SK-N-SH (cell line): ENCODE results near the gene DBNDD2. TPM values are rescaled to one million over a fixed set of nuclear protein-coding genes. Genes with fewer than 3 reads are reported as not detected.

ENCODE experiments used
- CTCF ChIA-PET: fragments of 300-600, 350-600 bp; formaldehyde crosslinking; extraction: SDS; loops from one replicate; lab custom pipeline; 2021; lab: Yijun Ruan, JAX
- POLR2A ChIA-PET: fragments of 350-600 bp; sonication (Branson Sonifier 250); formaldehyde crosslinking; extraction: SDS; loops from one replicate; lab custom pipeline; 2020; ENCODE audit warnings: antibody characterized with exemption, inconsistent platforms; lab: Yijun Ruan, JAX
- DNase-seq: peaks from one replicate; pipeline ENCODE4 v3.0.0; 2012
- H2AFZ ChIP-seq: fragments of 200-600 bp; sonication (generic); 2 replicates; pipeline ENCODE4 v1.8.1; 2016; ENCODE audit warnings: antibody characterized with exemption, mild to moderate bottlenecking, low read depth
- H3F3A ChIP-seq: fragments of 200-600 bp; sonication (generic); replicated peaks from 2 replicates; pipeline ENCODE3; 2016; ENCODE audit warnings: antibody characterized with exemption, mild to moderate bottlenecking; ENCODE audit not compliant: insufficient read depth
- H3K27ac ChIP-seq, 2 experiments: fragments of 200-500 bp in 1 of 2; fragments of 200-600 bp in 1 of 2; sonication (Bioruptor generic) in 1 of 2; sonication (generic), shearing (Covaris generic) in 1 of 2; 2 replicates each; pipeline versions ENCODE4 v1.5.1 to v1.6.1; 2014 to 2016; ENCODE audit warnings: low read depth in 2 of 2, inconsistent platforms in 1 of 2, low read length in 1 of 2, mild to moderate bottlenecking in 1 of 2, mixed read lengths in 1 of 2
- H3K27me3 ChIP-seq: fragments of 200-600 bp; sonication (generic), shearing (Covaris generic); 2 replicates; pipeline ENCODE4 v1.6.1; 2016; ENCODE audit warnings: mixed run types; ENCODE audit not compliant: insufficient read depth
- H3K36me3 ChIP-seq, 2 experiments: fragments of 200-500 bp in 1 of 2; fragments of 200-600 bp in 1 of 2; sonication (Bioruptor generic) in 1 of 2; sonication (generic) in 1 of 2; replicated peaks in 1 of 2; 2 replicates each; pipeline versions ENCODE3 to v1.5.1; 2014 to 2016; ENCODE audit warnings: low read length in 1 of 2, mild to moderate bottlenecking in 1 of 2; ENCODE audit not compliant: insufficient read depth in 2 of 2, control insufficient read depth in 1 of 2
- H3K4me1 ChIP-seq, 2 experiments: fragments of 200-500 bp in 1 of 2; fragments of 200-600 bp in 1 of 2; sonication (Bioruptor generic) in 1 of 2; sonication (generic), shearing (Covaris generic) in 1 of 2; 2 replicates each; pipeline versions ENCODE4 v1.5.1 to v1.6.1; 2014 to 2016; ENCODE audit warnings: low read depth in 1 of 2, low read length in 1 of 2, mixed run types in 1 of 2; ENCODE audit not compliant: insufficient read depth in 2 of 2, control insufficient read depth in 1 of 2
- H3K4me2 ChIP-seq: fragments of 200-600 bp; sonication (generic), shearing (Covaris generic); 2 replicates; pipeline ENCODE4 v1.6.1; 2017; ENCODE audit warnings: mixed run types
- H3K4me3 ChIP-seq, 2 experiments: fragments of 200-500 bp in 1 of 2; fragments of 200-600 bp in 1 of 2; sonication (Bioruptor generic) in 1 of 2; sonication (generic), shearing (Covaris generic) in 1 of 2; 2 replicates each; pipeline versions ENCODE4 v1.5.1 to v1.8.1; 2014 to 2016; ENCODE audit warnings: low read depth in 2 of 2, inconsistent platforms in 1 of 2, low read length in 1 of 2, mild to moderate bottlenecking in 1 of 2, mixed read lengths in 1 of 2, moderate library complexity in 1 of 2
- H3K79me2 ChIP-seq: fragments of 200-600 bp; sonication (generic); 2 replicates; pipeline ENCODE4 v1.8.1; 2017; ENCODE audit warnings: mild to moderate bottlenecking; ENCODE audit not compliant: insufficient read depth
- H3K9ac ChIP-seq: fragments of 200-600 bp; sonication (generic); 2 replicates; pipeline ENCODE4 v1.6.1; 2017; ENCODE audit warnings: mixed run types
- H3K9me2 ChIP-seq: fragments of 200-600 bp; sonication (generic); 2 replicates; pipeline ENCODE4 v1.6.1; 2017; ENCODE audit warnings: mixed run types
- H3K9me3 ChIP-seq: fragments of 200-600 bp; sonication (generic); 2 replicates; pipeline ENCODE4 v1.6.1; 2017; ENCODE audit warnings: mixed run types, mild to moderate bottlenecking, moderate library complexity
- H4K20me1 ChIP-seq: fragments of 200-600 bp; sonication (generic); 2 replicates; pipeline ENCODE4 v1.6.1; 2017; ENCODE audit warnings: mild to moderate bottlenecking, mixed run types; ENCODE audit not compliant: insufficient read depth
- CHD2 ChIP-seq: fragments of 150-350 bp; IDR thresholded peaks from 2 replicates; pipeline ENCODE4 v1.6.1; 2018; ENCODE audit warnings: low read length; ENCODE audit not compliant: partially characterized antibody
- EP300 ChIP-seq, 2 experiments: IDR thresholded peaks; 2 replicates each; pipeline versions ENCODE4 v1.4.0 to v1.6.1; 2012; ENCODE audit warnings: borderline replicate concordance in 1 of 2, low read depth in 1 of 2, low read length in 1 of 2
- FOXM1 ChIP-seq: IDR thresholded peaks from 2 replicates; pipeline ENCODE4 v1.4.0; 2012; ENCODE audit warnings: low read depth, mild to moderate bottlenecking
- GATA2 ChIP-seq: sonication (generic); formaldehyde crosslinking; IDR thresholded peaks from 2 replicates; pipeline ENCODE4 v1.5.0; 2020; ENCODE audit warnings: mild to moderate bottlenecking, missing genetic modification reagents
- JUND ChIP-seq: IDR thresholded peaks from 2 replicates; pipeline ENCODE4 v1.4.0; 2012
- MEF2A ChIP-seq: IDR thresholded peaks from 2 replicates; pipeline ENCODE4 v1.4.0; 2012; ENCODE audit warnings: low read depth, borderline replicate concordance
- MXI1 ChIP-seq: IDR thresholded peaks from 2 replicates; pipeline ENCODE4 v1.6.1; 2012; ENCODE audit warnings: mild to moderate bottlenecking, low read depth, low read length, improper control_type of control experiment
- NRF1 ChIP-seq: IDR thresholded peaks from 2 replicates; pipeline ENCODE4 v1.6.1; 2012; ENCODE audit warnings: low read depth, mild to moderate bottlenecking, low read length
- POLR2AphosphoS5 ChIP-seq: IDR thresholded peaks from 2 replicates; pipeline ENCODE4 v1.6.1; 2012; ENCODE audit warnings: low read depth, low read length
- RAD21 ChIP-seq: IDR thresholded peaks from 2 replicates; pipeline ENCODE4 v1.6.1; 2012; ENCODE audit warnings: mild to moderate bottlenecking, low read length
- RCOR1 ChIP-seq: fragments of 150-350 bp; IDR thresholded peaks from 2 replicates; pipeline ENCODE4 v1.6.1; 2017; ENCODE audit warnings: antibody characterized with exemption, low read length
- TAF1 ChIP-seq: IDR thresholded peaks from 2 replicates; pipeline ENCODE4 v1.6.1; 2012; ENCODE audit warnings: low read depth, mild to moderate bottlenecking, low read length, moderate library complexity, borderline replicate concordance
- TCF12 ChIP-seq: IDR thresholded peaks from 2 replicates; pipeline ENCODE4 v1.4.0; 2012
- YY1 ChIP-seq: IDR thresholded peaks from 2 replicates; pipeline ENCODE4 v1.4.0; 2012; ENCODE audit warnings: low read depth, mild to moderate bottlenecking
- WGBS: methylation state at CpG from one replicate; pipeline ENCODE4 v1.1.6; 2017; ENCODE audit warnings: low lambda C conversion rate; 5-methylcytosine and 5-hydroxymethylcytosine counted together
- polyA plus RNA-seq, 3 experiments: library from polyadenylated mRNA; depleted of rRNA; stranded (reverse); fragments of >200 nt; gene quantifications; 2 replicates each; pipeline ENCODE4 v1.2.3, GENCODE V29; 2012
- TF ChIP-seq, protein P1 (sequence below): fragments of 150-350 bp; IDR thresholded peaks from 2 replicates; pipeline ENCODE4 v1.6.1; 2017; ENCODE audit warnings: antibody characterized with exemption, low read length, low read depth, borderline replicate concordance
- TF ChIP-seq, protein P2 (sequence below): IDR thresholded peaks from 2 replicates; pipeline ENCODE4 v1.4.0; 2012; ENCODE audit warnings: low read depth, borderline replicate concordance
- TF ChIP-seq, protein P3 (sequence below): fragments of 200-600 bp; sonication (generic); IDR thresholded peaks from 2 replicates; pipeline ENCODE4 v1.6.1; 2017; ENCODE audit warnings: antibody characterized with exemption, mild to moderate bottlenecking, moderate library complexity
- TF ChIP-seq, protein P4 (sequence below): fragments of 150-350 bp; IDR thresholded peaks from 2 replicates; pipeline ENCODE4 v1.6.1; 2016; ENCODE audit warnings: mild to moderate bottlenecking, low read depth, low read length
- TF ChIP-seq, protein P5 (sequence below): IDR thresholded peaks from 2 replicates; pipeline ENCODE4 v1.4.0; 2012; ENCODE audit warnings: low read depth

DBNDD2 gene
- polyA plus RNA-seq, 1 of the 3 experiments (the other 2 are of a cell fraction), result 22.4 TPM

DNA sequence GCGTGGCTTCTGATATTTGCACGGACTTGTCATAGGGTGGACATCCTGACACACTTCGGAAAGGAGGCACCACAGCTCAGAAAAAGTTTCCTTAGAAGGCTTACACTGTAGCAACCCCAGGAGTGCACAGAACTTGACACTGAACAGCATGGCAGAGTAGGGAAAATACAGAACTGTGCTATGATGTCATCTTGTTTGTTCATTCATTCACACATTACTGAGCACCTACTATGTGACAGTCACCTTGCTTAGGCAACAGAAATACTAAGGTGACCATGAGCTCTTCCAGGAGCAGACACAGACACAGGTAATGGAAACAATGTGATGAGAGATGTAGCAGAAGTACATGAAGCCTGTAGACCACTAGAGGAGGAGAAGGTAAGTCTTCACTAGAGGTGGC lies 5.4 kb downstream of the DBNDD2 start:
- Histone ChIP-seq H4K20me1 (no peaks in the 10 kb centered on the region), H2AFZ (no peak overlapping the region), H3K79me2 (peaks cover 24% of the 10 kb centered on the region), H3K36me3 (peaks cover 0 to 21% of the 10 kb centered on the region in 2 experiments), H3K4me2 (no peak overlapping the region), H3K27ac (no peak overlapping the region), H3K9me2 (no peaks in the 10 kb centered on the region), H3K27me3 (no peaks in the 10 kb centered on the region), H3K4me3 (no peak overlapping the region), H3K4me1 (peaks cover 0 to 7% of the 10 kb centered on the region in 2 experiments; a peak in 3 of 4 replicates), H3F3A (no peaks in the 10 kb centered on the region), H3K9me3 (no peaks in the 10 kb centered on the region), H3K9ac (no peak overlapping the region)
- CTCF ChIA-PET, result interaction anchor here (0.5 to 4.4 kb wide), 2 partner anchors 23 to 105 kb away, joined by 3 to 26 read pairs; partner anchors contain the start of gene MATN4
- POLR2A ChIA-PET, result interaction anchor here (1.3 kb wide), 1 partner anchor 13 kb away, joined by 4 read pairs; no protein-coding TSS in a partner anchor
- no peak for DNase-seq
- 61% methylated on average over 3 of the region's 3 CpGs for WGBS
- no peak for TF ChIP-seq EP300 (IDR thresholded peaks at IDR 0.05; ENCODE audit: borderline replicate concordance in 1 of 2, low read depth in 1 of 2, low read length in 1 of 2)
- no peak for TF ChIP-seq MEF2A
- TF ChIP-seq, protein P1, sequence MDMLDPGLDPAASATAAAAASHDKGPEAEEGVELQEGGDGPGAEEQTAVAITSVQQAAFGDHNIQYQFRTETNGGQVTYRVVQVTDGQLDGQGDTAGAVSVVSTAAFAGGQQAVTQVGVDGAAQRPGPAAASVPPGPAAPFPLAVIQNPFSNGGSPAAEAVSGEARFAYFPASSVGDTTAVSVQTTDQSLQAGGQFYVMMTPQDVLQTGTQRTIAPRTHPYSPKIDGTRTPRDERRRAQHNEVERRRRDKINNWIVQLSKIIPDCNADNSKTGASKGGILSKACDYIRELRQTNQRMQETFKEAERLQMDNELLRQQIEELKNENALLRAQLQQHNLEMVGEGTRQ, result no peak
- no peak for TF ChIP-seq MXI1

DNA sequence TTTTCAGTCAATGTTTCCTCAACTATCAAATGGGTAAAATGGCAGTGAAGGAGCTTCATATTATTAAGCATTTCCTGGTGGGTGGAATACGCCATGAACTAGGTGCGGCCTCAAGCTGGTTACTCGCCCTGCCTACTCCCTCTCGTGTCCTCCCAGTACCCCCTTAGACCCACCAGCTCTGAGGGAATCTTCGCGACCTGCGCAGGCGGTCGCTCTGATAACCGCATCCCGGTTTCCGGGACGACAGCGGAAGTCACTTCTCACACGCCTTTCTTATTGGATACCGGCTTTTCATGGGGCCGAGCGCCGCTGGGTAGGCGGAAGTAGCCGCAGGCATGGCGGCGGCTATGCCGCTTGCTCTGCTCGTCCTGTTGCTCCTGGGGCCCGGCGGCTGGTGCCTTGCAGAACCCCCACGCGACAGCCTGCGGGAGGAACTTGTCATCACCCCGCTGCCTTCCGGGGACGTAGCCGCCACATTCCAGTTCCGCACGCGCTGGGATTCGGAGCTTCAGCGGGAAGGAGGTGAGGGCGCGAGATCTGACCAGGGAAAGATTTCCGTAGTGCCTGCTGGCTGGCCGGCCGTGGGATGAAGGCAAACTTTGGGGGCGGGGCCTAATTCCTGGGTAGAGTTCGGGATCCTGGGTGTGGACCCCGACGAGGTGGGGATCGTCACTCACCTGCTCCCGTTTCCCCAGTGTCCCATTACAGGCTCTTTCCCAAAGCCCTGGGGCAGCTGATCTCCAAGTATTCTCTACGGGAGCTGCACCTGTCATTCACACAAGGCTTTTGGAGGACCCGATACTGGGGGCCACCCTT lies 7.9 kb downstream of the DBNDD2 start, which contains the start of gene PIGT:
Gene PIGT (plus strand): TSS at position 320 of the 816 bp plus-strand sequence. CDS start 16 bp downstream, at position 336.
- H3K4me2 ChIP-seq, result peak within 1 kb of the TSS; percentile 84
- peak within 1 kb of the TSS; percentile 96 for H2AFZ ChIP-seq
- WGBS, result under 1% methylated on average over 24 of the region's 52 CpGs
- H3K9me3 ChIP-seq, result no peaks in the 10 kb centered on the region
- H3K36me3 ChIP-seq, result peaks cover 10 to 31% of the 10 kb centered on the region in 2 experiments
- peak within 1 kb of the TSS; percentile 52 to 81; a peak in 3 of 4 replicates for H3K27ac ChIP-seq
- H3K27me3 ChIP-seq, result no peaks in the 10 kb centered on the region
- H3K79me2 ChIP-seq, result peaks cover 24% of the 10 kb centered on the region
- ChIA-PET CTCF (interaction anchor here (0.9 to 3.7 kb wide), 9 partner anchors 9 to 355 kb away, joined by 3 to 22 read pairs (median 4); no protein-coding TSS in a partner anchor), POLR2A (interaction anchor here (0.7 to 1.9 kb wide), 7 partner anchors 8 to 445 kb away, joined by 3 to 7 read pairs (median 4); partner anchors contain the start of gene SYS1)
- peak; percentile 91 for DNase-seq
- H3F3A ChIP-seq, result peaks cover 3% of the 10 kb centered on the region
- H4K20me1 ChIP-seq, result no peaks in the 10 kb centered on the region
- H3K9me2 ChIP-seq, result no peaks in the 10 kb centered on the region
- peak within 1 kb of the TSS; percentile 90 for H3K9ac ChIP-seq
- peaks cover 6 to 7% of the 10 kb centered on the region in 2 experiments for H3K4me1 ChIP-seq
- H3K4me3 ChIP-seq, result peak within 1 kb of the TSS; percentile 74 to 100
- TF ChIP-seq, protein P2, sequence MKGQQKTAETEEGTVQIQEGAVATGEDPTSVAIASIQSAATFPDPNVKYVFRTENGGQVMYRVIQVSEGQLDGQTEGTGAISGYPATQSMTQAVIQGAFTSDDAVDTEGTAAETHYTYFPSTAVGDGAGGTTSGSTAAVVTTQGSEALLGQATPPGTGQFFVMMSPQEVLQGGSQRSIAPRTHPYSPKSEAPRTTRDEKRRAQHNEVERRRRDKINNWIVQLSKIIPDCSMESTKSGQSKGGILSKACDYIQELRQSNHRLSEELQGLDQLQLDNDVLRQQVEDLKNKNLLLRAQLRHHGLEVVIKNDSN, result no peak
- no peak for TF ChIP-seq FOXM1
- TF ChIP-seq, protein P3, sequence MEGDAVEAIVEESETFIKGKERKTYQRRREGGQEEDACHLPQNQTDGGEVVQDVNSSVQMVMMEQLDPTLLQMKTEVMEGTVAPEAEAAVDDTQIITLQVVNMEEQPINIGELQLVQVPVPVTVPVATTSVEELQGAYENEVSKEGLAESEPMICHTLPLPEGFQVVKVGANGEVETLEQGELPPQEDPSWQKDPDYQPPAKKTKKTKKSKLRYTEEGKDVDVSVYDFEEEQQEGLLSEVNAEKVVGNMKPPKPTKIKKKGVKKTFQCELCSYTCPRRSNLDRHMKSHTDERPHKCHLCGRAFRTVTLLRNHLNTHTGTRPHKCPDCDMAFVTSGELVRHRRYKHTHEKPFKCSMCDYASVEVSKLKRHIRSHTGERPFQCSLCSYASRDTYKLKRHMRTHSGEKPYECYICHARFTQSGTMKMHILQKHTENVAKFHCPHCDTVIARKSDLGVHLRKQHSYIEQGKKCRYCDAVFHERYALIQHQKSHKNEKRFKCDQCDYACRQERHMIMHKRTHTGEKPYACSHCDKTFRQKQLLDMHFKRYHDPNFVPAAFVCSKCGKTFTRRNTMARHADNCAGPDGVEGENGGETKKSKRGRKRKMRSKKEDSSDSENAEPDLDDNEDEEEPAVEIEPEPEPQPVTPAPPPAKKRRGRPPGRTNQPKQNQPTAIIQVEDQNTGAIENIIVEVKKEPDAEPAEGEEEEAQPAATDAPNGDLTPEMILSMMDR, result no peak
- no peak for TF ChIP-seq MEF2A
- TF ChIP-seq NRF1, result peak; percentile 81
- no peak; the same call in 1 of the 2 replicates for TF ChIP-seq TCF12
- peak; percentile 64 for TF ChIP-seq TAF1
- TF ChIP-seq YY1, result peak; percentile 95
- TF ChIP-seq, protein P1, result no peak
- TF ChIP-seq RCOR1, result no peak
- peak; percentile 96 for TF ChIP-seq POLR2AphosphoS5
- TF ChIP-seq JUND, result no peak
- TF ChIP-seq RAD21, result no peak
- TF ChIP-seq CHD2, result peak; percentile 82
- TF ChIP-seq GATA2 (CRISPR knock-in tag), result no peak
- no peak for TF ChIP-seq EP300 (IDR thresholded peaks at IDR 0.05; ENCODE audit: borderline replicate concordance in 1 of 2, low read depth in 1 of 2, low read length in 1 of 2)
- TF ChIP-seq, protein P4, sequence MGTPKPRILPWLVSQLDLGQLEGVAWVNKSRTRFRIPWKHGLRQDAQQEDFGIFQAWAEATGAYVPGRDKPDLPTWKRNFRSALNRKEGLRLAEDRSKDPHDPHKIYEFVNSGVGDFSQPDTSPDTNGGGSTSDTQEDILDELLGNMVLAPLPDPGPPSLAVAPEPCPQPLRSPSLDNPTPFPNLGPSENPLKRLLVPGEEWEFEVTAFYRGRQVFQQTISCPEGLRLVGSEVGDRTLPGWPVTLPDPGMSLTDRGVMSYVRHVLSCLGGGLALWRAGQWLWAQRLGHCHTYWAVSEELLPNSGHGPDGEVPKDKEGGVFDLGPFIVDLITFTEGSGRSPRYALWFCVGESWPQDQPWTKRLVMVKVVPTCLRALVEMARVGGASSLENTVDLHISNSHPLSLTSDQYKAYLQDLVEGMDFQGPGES, result peak; percentile 45; the same call in 1 of the 2 replicates
- TF ChIP-seq, protein P5, sequence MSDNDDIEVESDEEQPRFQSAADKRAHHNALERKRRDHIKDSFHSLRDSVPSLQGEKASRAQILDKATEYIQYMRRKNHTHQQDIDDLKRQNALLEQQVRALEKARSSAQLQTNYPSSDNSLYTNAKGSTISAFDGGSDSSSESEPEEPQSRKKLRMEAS, result peak; percentile 68; the same call in 1 of the 2 replicates
